HepG2 (cell line): ENCODE results near the gene GPT2. TPM values are rescaled to one million over a fixed set of nuclear protein-coding genes. Genes with fewer than 3 reads are reported as not detected.

Experiments used
- EED ChIP-seq: sonication (generic); formaldehyde crosslinking; IDR thresholded peaks from 2 replicates; pipeline ENCODE4 v1.5.0; 2020; ENCODE audit warnings: mild to moderate bottlenecking, missing genetic modification reagents
- EZH2 ChIP-seq: conservative IDR thresholded peaks from 2 replicates; pipeline ENCODE4 v1.6.1; 2012; ENCODE audit warnings: mild to moderate bottlenecking, low read depth, low read length, moderate library complexity
- FUBP1 ChIP-seq: sonication (generic); formaldehyde crosslinking; IDR thresholded peaks from 2 replicates; pipeline ENCODE4 v1.5.1; 2020; ENCODE audit warnings: missing genetic modification reagents, mild to moderate bottlenecking, borderline replicate concordance
- MEIS1 ChIP-seq: sonication (generic); formaldehyde crosslinking; IDR thresholded peaks from 2 replicates; pipeline ENCODE4 v1.9.0; 2021; ENCODE audit warnings: mild to moderate bottlenecking, missing genetic modification reagents, moderate library complexity, borderline replicate concordance
- MEIS2 ChIP-seq: sonication (generic); formaldehyde crosslinking; IDR thresholded peaks from 2 replicates; pipeline ENCODE4 v1.9.0; 2021; ENCODE audit warnings: mild to moderate bottlenecking, missing genetic modification reagents
- RAD51 ChIP-seq: fragments of 450-650 bp; IDR thresholded peaks from 2 replicates; pipeline ENCODE4 v1.6.1; 2016; ENCODE audit warnings: borderline replicate concordance
- RFXANK ChIP-seq: IDR thresholded peaks from 2 replicates; pipeline ENCODE4 v1.6.1; 2016
- RNF219 ChIP-seq: sonication (generic); formaldehyde crosslinking; IDR thresholded peaks from 2 replicates; pipeline ENCODE4 v1.5.0; 2020; ENCODE audit warnings: mild to moderate bottlenecking, missing genetic modification reagents
- SNRNP70 ChIP-seq: fragments of 200-400 bp; formaldehyde crosslinking; IDR thresholded peaks from 2 replicates; pipeline ENCODE4 v1.6.1; 2017; ENCODE audit warnings: mild to moderate bottlenecking, low read depth, low read length, moderate library complexity
- TBL1XR1 ChIP-seq: fragments of 150-350 bp; IDR thresholded peaks from 2 replicates; pipeline ENCODE4 v1.6.1; 2014; ENCODE audit warnings: borderline replicate concordance, low read length; ENCODE audit not compliant: partially characterized antibody
- ZNF670 ChIP-seq: sonication (generic); formaldehyde crosslinking; IDR thresholded peaks from 2 replicates; pipeline ENCODE4 v1.8.0; 2022; ENCODE audit warnings: mild to moderate bottlenecking, missing genetic modification reagents, borderline replicate concordance
- ZSCAN22 ChIP-seq: sonication (generic); formaldehyde crosslinking; IDR thresholded peaks from 2 replicates; pipeline ENCODE4 v1.4.0; 2020; ENCODE audit warnings: mild to moderate bottlenecking, missing genetic modification reagents
- polyA plus RNA-seq, 8 experiments: library from polyadenylated mRNA; depleted of rRNA in 3 of 8; stranded (reverse) in 7 of 8; unstranded in 1 of 8; fragments of >200 nt; fragmentation: Illumina TruSeq in 4 of 8; extraction: Trizol in 4 of 8; gene quantifications; 2 replicates each; pipeline versions ENCODE4 v1.2.1 to v1.2.3, GENCODE V29; 2011 to 2016; ENCODE audit warnings: low read depth in 4 of 8, missing spikeins in 1 of 8, mixed read lengths in 1 of 8; ENCODE audit not compliant: insufficient read depth in 1 of 8
- total RNA-seq, 5 experiments: library from RNA; depleted of rRNA; stranded (reverse); fragments of >200 nt; fragmentation: Illumina TruSeq; extraction: Trizol; gene quantifications; 2 replicates each; pipeline ENCODE4 v1.2.3, GENCODE V29; 2016; ENCODE audit warnings: low read depth in 1 of 5
- TF ChIP-seq, protein P1 (sequence below): sonication (generic); formaldehyde crosslinking; IDR thresholded peaks from 2 replicates; pipeline ENCODE4 v1.5.0; 2020; ENCODE audit warnings: missing genetic modification reagents
- TF ChIP-seq, protein P2 (sequence below): sonication (generic); formaldehyde crosslinking; IDR thresholded peaks from 2 replicates; pipeline ENCODE4 v1.8.1; 2023; ENCODE audit warnings: mild to moderate bottlenecking, missing genetic modification reagents
- TF ChIP-seq, protein P3 (sequence below): sonication (generic); formaldehyde crosslinking; IDR thresholded peaks from 2 replicates; pipeline ENCODE4 v1.4.0; 2020; ENCODE audit warnings: missing genetic modification reagents, borderline replicate concordance

Gene GPT2
- total and polyA plus RNA-seq, 2 of the 13 experiments (the other 11 are each of a cell fraction or from before 2014, with no cell fraction given), result 138 to 267 TPM

DNA sequence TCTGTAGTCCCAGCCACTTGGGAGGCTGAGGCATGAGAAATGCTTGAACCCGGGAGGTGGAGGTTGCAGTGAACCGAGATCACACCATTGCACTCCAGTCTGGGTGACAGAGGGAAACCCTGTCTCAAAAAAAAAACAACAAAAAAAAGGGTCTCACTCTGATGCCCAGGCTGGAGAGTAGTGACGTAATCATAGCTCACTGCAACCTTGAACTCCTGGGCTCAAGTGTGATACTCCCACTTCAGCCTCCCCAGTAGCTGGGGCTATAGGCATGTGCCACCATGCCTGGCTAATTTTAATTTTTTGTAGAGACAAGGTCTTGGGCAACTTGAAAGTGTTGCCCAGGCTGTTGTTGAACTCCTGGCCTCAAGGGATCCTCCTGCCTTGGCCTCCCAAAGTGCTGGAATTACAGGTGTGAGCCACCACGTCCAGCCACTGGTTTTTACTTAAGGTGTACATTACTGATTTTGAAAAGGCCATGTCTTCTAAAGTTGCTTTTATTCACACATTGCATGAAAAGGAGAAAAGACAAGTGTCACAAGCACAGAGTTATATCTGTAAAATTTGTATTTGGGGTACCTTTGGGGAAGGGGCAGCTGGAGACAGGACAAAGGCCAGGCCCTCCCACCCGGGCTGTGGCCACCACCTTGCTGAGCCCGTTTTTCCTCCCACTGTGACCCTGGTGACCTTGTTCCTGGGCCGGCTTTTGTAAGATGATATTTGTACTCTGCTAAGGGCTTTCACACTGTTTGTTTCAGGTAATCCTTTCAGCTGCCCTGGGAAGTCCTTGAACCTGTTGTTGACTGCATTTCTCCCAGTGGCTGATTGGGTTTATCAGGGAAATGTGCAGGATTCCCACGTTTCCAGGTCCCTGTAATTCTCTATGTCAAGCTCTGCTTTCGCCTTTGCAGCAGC, 11.5 kb downstream of the GPT2 start (continued):
- TF ChIP-seq ZNF670 (CRISPR knock-in tag) (peak; percentile 87; the same call in 1 of the 2 replicates), FUBP1 (CRISPR knock-in tag) (no peak), RAD51 (no peak), EED (CRISPR knock-in tag) (no peak), MEIS2 (peak; percentile 92), EZH2 (no peak), TBL1XR1 (peak; percentile 90), SNRNP70 (no peak), ZSCAN22 (CRISPR knock-in tag) (0 out of 2 replicates have a peak, but pooled peaks have one; percentile 68), MEIS1 (CRISPR knock-in tag) (no peak; the same call in 1 of the 2 replicates), RFXANK (CRISPR knock-in tag) (no peak), RNF219 (CRISPR knock-in tag) (no peak)
- TF ChIP-seq, protein P1, sequence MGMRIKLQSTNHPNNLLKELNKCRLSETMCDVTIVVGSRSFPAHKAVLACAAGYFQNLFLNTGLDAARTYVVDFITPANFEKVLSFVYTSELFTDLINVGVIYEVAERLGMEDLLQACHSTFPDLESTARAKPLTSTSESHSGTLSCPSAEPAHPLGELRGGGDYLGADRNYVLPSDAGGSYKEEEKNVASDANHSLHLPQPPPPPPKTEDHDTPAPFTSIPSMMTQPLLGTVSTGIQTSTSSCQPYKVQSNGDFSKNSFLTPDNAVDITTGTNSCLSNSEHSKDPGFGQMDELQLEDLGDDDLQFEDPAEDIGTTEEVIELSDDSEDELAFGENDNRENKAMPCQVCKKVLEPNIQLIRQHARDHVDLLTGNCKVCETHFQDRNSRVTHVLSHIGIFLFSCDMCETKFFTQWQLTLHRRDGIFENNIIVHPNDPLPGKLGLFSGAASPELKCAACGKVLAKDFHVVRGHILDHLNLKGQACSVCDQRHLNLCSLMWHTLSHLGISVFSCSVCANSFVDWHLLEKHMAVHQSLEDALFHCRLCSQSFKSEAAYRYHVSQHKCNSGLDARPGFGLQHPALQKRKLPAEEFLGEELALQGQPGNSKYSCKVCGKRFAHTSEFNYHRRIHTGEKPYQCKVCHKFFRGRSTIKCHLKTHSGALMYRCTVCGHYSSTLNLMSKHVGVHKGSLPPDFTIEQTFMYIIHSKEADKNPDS, result 0 out of 2 replicates have a peak, but pooled peaks have one; percentile 42
- TF ChIP-seq, protein P2, sequence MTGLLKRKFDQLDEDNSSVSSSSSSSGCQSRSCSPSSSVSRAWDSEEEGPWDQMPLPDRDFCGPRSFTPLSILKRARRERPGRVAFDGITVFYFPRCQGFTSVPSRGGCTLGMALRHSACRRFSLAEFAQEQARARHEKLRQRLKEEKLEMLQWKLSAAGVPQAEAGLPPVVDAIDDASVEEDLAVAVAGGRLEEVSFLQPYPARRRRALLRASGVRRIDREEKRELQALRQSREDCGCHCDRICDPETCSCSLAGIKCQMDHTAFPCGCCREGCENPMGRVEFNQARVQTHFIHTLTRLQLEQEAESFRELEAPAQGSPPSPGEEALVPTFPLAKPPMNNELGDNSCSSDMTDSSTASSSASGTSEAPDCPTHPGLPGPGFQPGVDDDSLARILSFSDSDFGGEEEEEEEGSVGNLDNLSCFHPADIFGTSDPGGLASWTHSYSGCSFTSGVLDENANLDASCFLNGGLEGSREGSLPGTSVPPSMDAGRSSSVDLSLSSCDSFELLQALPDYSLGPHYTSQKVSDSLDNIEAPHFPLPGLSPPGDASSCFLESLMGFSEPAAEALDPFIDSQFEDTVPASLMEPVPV, result no peak; the same call in 1 of the 2 replicates
- TF ChIP-seq, protein P3, sequence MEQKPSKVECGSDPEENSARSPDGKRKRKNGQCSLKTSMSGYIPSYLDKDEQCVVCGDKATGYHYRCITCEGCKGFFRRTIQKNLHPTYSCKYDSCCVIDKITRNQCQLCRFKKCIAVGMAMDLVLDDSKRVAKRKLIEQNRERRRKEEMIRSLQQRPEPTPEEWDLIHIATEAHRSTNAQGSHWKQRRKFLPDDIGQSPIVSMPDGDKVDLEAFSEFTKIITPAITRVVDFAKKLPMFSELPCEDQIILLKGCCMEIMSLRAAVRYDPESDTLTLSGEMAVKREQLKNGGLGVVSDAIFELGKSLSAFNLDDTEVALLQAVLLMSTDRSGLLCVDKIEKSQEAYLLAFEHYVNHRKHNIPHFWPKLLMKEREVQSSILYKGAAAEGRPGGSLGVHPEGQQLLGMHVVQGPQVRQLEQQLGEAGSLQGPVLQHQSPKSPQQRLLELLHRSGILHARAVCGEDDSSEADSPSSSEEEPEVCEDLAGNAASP (CRISPR knock-in tag), result peak; percentile 98
